ENCODE results near the gene GORASP1.

The GORASP1 gene

DNA sequence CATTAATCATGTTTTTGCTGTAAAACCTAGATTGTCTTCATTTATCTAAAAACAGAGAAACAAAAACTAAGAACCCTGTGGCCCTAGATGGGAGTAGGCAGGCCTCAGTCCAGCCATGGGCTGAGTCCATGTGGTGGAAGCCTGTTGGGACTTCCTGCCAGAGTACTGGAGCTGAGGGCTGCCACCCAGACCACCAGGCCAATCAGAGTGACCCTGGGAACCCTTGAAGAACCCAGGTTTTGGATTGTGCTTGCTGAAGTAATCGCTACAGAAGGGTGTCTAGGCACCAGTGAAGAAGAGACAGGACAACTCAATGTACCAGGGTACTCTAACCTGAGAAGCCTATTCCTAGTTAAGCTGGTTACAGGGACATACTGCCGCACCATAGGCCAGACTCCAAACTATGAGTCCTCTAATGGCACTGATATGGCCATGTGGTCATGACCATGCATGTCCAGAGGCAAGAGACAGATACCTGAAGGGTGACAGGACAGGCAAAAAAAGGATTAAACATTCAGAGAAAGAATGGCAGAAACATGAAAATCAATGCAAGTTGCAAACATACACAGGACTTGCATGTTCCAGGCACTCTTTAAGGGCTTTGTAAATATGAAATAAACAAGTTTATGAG, 33.0 kb upstream of the GORASP1 start:
- no peak for DNase-seq

DNA sequence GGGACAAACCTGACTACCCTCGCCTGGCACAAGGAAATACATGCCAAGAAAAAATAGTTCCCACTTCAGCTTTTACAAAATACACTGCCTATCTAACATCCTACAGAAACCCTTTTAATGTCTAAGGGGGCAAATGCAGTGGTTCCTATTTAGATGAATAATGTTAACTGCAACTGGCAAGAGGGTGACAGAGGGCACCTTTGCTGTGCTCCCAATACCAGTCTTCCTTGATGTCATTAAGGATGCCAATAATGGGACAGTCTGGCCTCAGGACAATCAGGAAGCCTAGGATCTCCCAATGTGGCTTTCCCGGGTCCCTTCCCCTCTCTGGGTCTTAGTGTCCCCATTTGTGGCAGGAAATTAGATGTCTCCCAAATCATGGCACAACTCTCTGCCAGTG, 32.0 kb upstream of the GORASP1 start:
- DNase-seq, result no peak

DNA sequence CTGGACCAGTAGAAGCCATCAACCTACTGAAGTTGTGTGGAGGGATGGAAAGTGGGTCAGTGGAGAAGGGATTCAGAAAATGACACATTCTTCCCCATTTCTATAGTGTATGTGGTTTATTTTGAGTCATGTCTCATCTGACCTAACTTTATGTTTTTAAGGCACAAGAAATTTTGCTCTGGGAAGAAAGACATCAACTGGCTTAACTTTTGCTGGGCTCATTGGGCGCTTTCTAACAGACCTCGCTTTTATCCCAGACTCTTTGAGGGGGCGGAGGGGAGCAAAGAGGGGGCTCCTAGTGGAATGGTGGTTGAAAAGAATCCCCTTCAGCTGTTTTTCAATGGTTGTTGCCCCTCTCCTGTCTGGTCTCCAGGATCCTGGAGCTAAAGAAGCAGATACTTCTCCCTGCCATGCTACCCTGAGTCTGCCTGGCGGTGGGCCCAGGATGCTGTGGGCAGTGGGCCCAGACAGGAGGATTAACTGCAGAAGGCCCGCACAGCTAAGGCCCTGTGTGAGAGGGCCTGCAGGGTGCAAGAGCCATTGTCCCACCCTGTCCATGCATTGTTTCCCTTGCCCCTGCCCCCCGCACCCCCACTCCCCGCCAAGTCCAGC, 31.5 kb upstream of the GORASP1 start:
- DNase-seq, result no peak

DNA sequence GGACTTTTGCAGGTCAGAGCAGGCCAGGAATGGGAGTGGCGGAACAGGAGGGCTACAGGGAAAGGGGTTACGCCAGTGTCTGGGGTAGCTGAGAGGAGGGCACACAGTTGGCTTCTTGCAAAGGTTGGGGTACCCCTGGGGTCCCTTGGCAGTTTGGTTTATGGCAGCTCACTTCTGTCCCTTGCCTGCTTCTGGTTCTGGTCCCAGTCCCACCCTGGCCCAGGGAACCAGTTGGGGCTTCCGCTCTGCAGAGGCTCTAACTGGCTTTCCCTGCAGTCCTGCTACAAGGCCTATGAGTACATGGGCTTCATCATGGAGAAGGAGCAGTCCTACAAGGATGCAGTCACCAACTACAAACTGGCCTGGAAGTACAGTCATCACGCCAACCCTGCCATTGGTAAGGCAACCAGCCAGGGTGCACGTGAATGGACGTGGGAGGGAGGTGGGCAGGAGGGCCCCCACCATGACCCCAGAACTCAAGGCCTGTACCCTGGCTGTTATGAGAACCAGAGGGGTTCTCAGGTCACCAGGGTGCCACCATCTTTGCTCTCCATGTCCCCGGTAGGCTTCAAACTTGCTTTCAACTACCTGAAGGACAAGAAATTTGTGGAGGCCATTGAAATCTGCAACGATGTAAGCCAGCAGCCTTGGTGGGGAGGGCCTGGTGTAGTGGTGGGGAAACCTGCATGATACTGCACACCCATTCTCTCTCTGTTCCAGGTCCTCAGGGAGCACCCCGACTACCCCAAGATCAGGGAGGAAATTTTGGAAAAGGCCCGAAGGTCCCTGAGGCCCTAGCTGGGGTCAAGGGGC, 30.8 kb upstream of the GORASP1 start:
- no peak for DNase-seq

DNA sequence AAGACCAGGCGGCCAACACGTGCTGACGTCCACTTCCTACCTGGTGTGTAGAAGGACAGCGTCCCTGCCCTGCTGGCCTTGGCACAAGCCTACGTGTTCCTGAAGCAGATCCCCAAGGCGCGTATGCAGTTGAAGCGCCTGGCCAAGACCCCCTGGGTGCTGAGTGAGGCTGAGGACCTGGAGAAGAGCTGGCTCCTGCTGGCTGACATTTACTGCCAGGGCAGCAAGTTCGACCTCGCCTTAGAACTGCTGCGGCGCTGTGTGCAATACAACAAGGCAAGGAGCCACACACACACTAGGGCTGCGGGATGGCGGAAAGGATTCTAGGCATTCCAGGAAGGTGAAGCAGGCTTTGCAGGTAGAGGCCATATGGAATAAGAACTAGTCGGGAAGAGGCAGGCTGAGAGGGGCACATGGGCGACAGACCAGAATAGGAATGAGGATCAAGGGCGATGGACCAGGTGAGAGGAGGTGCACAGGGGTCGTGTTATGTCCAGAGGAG, 30.1 kb upstream of the GORASP1 start:
- no peak for DNase-seq

DNA sequence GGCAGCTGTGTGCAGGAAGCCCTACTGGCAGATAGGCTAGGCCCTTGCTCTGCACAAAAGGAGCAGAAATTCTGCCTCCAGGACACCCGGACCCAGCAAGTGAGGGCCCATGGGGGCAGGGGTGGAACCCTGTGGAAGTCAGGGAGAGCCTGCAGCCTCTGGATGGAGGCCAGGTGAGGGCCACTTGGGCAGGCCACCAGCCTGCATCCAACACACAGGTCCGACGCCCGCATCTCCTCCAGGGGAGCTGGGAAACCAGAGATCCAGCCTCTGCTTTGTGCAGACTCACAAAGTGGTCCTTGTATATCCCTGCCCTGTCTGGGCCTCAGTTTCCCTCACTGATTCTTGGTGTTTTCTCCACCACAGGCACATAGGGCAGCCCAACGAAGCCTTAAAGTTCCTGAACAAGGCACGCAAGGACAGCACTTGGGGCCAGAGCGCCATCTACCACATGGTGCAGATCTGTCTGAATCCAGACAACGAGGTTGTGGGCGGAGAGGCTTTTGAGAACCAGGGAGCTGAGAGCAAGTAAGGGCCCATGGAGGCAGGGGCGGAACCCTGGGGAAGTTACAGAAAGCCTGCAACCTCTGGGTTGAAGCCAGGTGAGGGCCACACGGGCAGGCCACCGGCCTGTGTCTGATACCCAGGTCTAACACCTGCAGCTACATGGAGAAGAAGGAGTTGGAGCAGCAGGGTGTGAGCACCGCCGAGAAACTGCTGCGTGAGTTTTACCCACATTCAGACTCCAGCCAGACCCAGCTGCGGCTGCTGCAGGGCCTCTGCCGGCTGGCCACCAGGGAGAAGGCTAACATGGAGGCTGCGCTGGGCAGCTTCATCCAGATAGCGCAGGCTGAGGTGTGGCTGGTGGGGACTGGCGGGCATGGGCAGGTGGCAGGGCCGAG, 29.4 kb upstream of the GORASP1 start:
- DNase-seq, result no peak

DNA sequence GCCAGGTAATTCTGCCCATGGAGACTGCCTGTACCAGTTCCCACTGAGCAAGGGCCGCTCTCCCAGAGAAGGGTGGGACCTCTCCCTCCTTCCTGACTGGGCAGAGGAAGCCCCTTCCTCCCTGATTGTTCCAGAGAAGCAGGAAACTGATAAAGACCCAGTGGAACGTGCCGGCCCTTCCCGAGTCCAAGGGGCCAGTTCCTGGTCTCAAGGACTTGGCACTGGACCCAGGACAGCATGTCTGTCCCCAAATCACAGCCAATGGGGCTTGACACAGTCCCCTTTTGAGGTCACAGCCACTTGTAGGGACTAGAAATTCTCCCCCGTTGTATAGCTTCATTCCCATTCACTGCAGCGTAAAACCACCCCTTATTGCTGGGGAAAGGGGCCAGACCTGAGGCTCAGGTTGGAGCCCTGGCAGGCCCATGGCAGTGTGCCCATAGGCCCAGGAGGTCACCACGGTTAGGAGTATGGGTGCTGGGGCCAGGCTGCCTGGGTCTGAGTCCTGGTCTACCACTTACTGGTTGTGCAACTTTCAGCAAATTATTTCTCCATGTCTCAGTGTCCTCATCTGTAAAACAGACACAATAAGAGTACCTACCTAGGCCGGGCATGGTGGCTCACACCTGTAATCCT, 27.9 kb upstream of the GORASP1 start:
- no peak for DNase-seq

DNA sequence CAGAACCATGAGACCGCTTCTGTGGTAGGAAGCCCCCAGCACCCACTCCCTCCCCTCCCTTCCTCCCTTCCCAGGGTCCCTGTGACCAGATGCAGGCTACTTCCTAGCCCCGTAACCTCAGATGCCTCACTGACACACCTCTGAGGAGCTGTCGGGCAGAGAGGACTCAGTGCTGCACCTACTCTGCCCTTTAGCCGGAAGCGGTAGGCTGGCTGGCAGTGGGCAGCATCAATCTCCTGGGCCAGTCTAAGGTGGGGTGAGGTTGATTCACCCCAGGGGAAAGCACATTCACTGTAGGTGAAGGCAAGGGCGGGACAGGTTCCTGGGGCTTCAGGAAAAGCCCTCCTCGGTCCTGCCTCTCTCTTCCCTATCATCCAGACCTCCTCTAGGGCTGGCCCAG, 26.9 kb upstream of the GORASP1 start:
- no peak for DNase-seq

DNA sequence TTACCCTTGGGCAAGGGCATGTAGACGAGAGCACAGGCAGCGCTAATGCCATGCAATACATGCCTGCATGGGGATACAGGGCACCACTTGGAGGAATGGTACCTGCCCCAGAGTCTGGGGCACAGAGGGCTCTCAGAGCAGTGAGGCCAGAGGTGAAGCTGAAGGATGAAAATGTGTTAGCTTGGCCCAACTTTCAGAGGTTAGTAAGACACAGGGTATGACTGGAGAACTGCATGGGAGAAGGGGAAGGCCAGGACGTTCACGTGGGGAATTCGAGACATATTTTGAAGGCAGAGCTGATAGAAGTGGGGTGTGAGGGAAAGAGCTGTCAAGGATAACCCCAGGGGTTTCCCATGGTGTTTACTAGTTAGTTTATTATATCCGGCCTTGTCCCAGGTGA, 26.4 kb upstream of the GORASP1 start:
- no peak for DNase-seq

DNA sequence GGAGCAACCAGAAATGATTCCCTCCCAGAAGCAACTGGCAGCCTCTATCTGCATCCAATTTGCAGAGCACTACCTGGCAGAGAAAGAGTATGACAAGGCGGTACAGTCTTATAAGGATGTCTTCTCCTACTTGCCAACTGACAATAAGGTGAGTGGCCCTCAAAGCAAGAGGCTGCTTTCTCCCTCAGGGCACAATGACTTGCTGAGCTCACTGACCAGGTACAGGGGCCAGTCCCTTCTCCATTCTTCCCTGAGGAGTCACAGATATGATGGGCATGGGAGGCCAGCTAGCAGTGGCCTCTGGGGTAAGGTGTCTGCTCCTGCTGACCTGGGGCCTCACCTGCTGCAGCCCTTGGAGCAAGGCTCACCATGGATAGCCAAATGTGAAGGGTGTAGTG, 25.7 kb upstream of the GORASP1 start:
- no peak for DNase-seq

DNA sequence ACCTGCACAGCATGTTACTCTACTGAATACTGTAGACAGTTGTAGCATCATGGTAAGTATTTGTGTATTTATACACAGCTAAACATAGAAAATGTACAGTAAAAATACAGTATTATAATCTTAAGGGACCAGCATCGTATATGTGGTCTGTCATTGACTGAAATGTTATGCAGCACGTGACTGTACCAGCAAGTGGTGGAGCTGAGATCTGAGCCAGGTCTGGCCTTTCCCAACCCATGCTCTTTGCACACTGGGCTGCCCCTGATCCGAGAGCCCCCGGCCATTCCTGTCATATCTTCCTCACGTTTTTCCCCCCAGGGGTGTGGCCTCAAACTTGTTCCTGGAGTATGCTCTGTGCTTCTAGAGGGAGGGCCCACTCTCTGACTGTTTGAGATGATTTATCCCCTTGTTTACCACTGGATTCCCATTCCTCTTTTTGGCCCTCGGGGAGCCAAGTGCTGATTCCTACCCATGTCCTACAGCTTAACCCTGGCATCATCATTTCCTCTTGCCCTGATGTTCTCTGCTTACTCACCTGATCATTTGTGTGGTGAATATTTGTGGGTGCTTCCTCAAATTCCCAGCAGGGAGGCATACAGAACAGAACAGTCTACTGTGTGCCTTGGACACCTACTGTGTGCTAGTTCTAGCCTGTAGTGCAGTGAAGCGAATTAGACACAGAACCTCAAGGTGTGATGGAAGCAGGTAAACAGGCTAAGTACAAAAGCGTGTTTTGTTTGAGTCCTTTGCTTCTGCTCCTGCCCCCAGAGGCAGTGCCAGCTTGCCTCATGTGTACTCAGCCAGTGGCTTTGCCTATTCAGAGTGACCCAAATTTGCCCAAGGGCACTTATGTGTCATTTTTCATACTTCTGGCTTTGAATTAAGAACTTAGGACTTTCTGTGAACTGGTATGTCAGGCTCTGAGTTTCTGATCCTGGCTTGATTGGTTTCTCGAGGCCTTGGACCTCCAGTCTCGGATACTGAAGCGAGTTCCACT, 25.0 kb upstream of the GORASP1 start:
- no peak for DNase-seq

DNA sequence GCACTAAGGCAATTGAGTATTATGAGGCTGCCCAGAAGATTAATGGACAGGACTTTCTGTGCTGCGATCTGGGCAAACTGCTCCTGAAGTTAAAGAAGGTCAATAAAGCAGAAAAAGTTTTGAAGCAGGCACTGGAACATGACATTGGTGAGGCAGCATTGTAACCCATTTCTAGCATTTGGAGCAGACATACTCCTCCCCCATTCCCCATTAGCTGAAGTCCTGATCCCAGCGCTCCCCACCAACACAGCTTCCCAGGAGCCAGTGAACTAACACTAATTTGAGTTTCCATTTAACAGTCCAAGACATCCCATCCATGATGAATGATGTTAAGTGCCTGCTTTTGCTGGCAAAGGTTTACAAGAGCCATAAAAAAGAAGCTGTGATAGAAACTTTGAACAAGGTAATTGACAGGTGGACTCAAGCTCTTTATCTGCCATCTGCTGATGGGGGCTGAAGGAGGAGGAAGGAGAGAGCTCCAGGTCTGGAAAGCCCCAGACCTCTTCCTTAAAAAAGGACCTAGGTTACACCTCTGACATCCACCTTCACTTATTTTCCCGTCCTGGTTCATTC, 23.4 kb upstream of the GORASP1 start:
- DNase-seq, result no peak

DNA sequence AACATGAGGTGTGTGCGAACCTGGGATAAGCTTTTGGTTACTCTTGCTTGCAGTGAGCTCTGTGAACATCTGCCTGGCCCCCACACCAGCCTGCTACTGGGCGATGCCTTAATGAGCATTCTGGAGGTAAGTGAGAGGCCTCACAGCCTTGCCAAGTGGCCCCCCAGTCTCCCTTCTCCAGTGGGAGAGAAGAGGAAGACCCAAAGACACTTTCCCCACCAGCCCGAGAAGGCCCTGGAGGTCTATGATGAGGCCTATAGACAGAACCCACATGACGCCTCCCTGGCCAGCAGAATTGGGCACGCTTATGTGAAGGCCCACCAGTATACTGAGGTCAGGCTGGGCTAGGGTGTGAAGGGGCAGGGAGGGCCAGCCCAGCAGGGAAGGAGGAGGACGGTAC, 22.6 kb upstream of the GORASP1 start:
- DNase-seq, result no peak

DNA sequence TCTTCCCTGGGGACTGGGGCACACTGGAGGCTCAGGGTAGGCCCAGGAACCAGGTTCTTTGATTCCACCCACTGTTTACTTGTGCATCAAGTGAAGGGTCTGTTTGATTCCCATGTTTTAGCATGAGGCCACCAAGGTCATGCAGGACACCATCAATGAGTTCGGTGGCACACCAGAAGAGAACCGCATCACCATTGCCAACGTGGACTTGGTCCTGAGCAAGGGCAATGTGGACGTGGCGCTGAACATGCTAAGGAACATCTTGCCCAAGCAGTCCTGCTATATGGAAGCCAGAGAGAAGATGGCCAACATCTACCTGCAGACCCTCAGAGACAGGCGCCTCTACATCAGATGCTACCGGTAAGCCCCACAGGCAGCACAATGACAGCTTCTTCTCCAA, 21.5 kb upstream of the GORASP1 start:
- no peak for DNase-seq

DNA sequence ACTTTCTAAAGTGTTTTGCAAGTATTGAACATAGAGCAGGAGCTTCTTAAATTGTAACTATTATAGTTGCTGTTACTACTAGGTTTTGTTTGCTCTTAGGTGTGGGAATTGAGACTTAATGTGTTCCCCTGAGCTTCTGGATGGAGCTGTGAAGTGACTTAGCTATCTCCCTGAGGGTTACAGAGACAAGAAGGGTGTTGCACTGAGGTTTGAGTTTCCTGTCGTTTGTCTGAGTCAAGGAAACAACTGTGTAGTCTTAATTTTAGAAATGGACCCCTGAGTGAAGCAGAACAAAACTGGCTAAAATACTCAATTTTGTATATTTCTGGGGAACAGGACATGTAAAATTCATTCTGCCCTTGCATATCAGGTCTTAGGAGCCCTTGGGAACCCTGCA, 20.5 kb upstream of the GORASP1 start:
- peak; percentile 26 for DNase-seq

DNA sequence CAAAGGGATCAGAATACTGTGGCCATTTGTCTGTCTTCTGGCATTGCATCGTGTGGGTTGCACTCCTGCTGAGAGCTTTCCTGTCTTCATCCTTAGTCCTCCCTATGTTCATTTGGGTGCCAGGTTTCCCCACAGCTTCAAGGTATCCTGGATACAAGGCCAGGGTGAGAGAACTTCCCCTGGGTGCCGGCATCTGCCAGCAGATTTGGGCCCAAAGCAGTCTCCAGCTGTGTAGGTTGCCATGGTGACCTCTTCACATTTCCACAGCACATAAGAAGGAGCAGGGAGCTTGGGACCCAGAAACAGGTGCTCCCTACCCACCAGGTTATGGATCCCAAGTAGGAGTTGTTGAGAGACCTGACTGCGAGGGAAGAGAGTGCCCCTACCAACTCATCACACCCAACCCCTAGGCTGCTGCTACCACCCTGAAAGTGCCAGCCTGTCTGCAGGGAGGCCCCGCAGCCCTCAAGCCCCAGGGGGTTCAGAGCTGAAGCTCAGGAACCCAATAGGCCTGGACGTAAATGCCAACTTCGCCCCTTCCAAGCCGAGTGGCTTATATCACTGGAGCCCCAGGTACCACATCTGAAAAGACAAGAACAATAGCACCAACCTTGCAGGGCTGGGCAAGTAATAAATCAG, 20.0 kb upstream of the GORASP1 start:
- DNase-seq, result no peak

DNA sequence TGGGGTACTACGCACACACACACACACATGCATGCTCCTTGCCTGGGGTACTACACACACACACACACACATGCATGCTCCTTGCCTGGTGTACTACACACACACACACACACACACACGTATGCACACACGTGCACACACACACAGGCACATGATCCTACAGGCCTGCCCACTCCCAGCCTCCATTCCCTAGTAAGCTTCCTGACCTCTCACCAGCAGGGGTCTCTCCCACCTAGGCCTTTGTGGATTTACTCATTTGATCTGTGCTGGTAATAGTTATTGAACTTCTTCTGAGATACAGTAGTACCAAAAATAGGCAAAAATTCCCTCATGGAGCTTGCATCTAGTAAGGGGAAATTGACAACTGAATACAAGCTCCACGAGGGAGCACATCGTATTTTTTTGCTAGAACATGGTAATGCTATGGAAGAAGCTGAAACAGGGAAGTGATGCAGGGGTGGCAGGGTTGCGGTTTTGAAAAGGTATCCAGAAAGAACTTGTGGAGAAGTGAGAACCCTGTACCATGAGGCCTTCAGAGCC, 19.2 kb upstream of the GORASP1 start:
- DNase-seq, result no peak

DNA sequence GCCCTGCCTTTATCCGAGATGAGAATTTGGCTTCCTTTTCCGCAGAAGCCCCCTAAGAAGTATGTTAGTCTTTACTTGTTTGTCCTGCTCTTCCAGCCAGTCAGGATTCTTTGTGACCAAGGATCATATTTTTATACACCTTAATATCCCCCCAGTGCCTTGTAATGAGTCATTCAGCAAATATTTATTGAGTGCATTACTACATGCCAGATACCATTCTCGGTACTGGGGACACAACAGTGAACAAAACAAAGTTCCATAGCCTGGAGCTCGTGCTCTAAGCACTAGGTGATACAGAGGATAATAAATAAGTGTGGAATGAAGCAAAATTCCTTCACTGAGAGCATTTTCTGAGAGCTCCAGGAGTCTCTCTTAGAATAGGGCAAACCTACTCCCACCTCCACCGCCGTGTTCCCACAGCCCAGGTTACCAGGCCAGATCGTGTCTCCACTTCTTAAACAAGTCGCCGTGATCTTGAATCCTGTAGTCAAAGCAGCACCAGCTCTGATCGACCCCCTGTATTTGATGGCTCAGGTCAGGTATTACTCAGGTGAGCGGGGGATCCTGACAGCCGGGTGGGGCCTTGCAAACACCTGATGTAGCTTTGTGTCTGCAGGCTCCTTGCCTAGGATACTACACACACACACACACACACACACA, 18.5 kb upstream of the GORASP1 start:
- no peak for DNase-seq
